ENCODE results near the gene RAB8B.
"Not testable (repeated sequence)": the region's sequence is repeated elsewhere in the genome, so short reads cannot be mapped to it uniquely, and the experiment has no call there.

The RAB8B gene

GRCh38 chr15:63210151-63211091, 21.0 kb downstream of the RAB8B start:
- no peak for DNase-seq

DNA sequence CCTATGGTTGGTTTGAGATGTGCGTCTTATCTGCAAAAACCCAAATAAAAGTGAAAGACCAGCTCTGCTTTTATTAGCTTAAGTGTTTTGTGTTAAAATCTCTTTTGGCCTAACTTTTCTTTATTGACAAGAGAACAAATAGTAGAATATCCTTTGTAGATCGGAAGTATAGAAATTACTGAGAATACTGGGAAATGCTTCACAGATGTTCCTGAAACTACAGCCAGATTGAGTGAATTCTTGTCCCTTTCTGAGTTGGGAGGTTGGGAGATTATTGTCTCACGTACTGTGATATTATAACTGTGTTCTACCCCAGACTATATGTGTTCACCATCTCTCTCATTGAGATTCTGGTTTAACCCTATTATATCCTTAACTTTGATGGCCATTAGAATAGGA, 21.7 kb downstream of the RAB8B start:
- DNase-seq: no peak

DNA sequence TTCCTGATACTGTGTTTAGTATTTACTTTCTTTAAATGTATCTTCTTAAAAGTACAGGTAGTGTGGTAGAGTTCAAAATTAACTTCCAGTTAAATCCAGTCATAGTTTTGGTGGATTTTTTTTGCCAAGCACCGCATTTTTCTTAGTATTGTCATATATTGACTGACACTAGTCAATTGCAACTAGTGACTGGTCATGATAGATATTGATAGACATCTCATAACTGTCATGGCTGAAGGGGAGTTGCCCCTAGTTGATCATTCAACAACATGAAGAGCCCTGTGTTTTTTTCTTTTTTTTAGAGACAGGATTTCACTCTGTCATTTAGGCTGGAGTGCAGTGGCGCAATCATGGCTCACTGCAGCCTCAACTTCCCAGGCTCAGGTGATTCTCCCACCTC, 22.1 kb downstream of the RAB8B start:
- DNase-seq: no peak

GRCh38 chr15:63212050-63213004, 22.9 kb downstream of the RAB8B start:
- peak; percentile 21 for DNase-seq

DNA sequence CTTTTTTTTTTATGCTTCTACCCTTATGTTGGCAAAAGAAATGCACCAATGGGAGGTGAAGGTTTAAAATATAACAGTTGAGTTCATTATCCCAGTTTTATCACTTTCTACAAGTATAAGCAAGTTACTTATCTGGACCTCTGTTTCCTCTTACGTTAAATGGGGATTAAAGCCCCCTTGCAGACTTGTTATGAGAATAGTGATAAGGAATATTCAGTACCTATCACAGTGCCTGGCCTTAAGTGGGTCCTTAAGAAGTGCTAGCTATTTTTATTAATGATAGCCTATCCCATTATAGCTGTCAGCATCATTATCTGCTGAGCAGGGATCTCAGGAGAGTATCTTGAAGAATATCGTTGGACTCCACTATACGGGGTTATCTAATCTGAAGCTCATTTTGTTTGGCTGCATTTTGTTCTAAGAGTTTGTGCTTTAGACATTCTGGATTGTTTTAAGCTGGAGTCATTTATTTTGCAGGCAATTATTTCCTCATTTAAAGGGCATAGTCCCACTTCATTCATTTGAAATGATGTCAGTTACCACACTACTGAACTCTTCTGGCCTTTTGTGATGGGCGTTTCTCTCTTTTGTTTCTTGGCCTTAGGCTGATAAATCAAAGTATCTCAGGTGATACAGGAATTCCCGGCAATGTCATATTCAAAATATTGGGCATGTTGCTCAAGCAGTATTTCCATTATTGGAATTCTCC, 28.8 kb downstream of the RAB8B start:
- no peak for DNase-seq

GRCh38 chr15:63219196-63219710, 29.8 kb downstream of the RAB8B start:
- no peak for DNase-seq

DNA sequence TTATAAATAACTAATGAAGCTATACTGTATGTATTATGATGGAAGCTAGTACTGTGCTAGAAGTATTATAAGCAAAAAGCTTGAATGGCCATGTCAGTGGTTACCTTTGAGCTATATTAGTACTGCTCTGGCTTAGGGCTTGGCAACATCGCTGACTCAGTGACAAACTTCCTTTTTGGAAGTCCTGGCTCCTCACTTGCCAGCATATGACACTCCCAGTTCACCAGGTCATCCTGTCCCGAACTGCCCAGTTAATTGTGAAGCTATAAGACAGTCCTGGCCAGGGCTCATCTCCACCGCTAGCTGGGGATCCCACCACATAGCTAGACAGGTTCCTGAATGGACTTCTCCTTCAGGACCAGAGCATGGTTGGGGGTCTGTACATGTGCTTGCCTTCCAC, 31.9 kb downstream of the RAB8B start:
- DNase-seq: no peak

DNA sequence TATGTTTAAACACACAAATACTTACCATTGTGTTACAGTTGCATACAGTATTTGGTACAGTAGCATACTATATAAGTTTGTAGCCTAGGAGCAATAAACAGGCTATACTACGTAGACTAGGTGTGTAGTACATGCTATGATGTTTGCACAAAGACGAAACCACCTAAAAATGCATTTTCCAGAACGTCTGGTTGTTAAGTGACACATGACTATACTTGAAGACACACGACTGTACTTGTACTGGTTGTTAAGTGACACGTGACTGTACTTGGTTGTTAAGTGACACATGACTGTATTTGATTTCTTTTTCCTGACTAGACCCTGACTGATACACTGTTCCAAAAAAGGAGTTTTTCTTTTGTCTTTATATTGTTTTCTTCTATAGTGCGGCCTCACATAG, 34.1 kb downstream of the RAB8B start:
- DNase-seq: no peak

- no peak for DNase-seq
Measured at GRCh38 chr15:63225381-63225780, 36.0 kb downstream of the RAB8B start.

DNA sequence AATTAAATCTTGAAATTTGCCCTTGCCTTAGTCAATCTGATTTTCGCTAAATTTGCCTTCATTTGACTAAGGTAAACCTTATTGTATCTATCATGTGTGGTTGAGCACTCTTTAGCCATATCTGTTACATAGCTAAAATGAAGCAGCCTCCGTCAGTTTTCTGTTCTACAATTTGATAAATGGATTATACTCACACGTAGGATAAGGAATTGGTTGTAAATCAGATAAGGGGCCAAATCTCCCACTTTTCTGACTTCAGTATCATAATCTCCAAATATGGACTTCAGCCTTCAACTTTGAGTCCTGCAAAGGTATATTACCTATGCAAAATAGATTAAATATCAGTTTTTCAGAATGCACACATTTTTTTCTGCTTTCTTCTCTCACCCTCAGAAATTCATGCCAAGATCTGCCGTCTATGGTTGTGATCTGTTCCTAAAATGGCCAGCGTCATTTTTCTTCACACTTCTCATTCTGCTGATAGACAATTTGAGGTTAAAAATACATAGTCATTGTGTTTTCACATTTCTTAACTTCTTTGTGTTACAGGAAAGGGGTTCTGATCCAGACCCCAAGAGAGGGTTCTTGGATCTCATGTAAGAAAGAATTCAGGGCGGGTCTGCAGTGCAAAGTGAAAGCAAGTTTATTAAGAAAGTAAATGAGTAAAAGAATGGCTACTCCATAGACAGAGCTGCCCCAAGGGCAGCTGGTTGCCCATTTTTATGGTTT, 36.9 kb downstream of the RAB8B start:
- DNase-seq: no peak

DNA sequence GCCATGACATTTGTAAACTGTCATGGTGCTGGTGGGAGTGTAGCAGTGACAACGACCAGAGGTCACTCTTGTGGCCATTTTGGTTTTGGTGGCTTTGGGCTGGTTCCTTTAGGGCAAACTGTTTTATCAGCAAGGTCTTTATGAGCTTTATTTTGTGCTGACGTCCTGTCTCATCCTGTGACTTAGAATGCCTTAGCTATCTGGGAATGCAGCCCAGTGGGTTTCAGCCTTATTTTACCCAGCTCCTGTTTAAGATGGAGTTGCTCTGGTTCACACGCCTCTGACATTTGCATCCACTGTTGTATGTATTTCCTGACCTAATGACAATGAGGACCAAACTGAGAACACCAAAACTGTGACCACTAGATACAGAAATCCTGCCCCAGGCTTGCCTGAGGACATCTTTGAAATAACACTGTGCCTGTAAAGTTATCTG, 37.6 kb downstream of the RAB8B start:
- no peak for DNase-seq

- no peak for DNase-seq
Measured at GRCh38 chr15:63227689-63228088, 38.3 kb downstream of the RAB8B start.

GRCh38 chr15:63231206-63231605, 41.8 kb downstream of the RAB8B start:
- no peak for DNase-seq

DNA sequence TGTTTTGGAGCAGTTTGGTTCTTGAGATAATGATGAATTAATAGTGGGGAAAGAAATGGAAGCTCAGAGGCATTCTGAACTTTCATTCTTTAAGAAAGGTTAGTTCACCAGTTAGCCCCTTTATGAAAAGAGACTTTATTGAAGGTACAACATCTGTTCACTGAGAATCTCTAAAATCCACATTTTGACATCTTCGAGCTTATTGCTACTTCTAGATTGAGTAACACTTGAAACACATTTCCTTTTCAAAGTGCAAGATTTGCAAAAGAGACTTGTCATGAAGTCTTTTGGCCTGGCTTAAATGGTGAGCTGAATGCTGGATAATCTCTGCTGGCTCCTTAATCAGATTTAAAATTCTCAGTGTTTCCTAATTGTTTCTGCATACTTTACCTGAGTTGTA, 42.3 kb downstream of the RAB8B start:
- DNase-seq: no peak

DNA sequence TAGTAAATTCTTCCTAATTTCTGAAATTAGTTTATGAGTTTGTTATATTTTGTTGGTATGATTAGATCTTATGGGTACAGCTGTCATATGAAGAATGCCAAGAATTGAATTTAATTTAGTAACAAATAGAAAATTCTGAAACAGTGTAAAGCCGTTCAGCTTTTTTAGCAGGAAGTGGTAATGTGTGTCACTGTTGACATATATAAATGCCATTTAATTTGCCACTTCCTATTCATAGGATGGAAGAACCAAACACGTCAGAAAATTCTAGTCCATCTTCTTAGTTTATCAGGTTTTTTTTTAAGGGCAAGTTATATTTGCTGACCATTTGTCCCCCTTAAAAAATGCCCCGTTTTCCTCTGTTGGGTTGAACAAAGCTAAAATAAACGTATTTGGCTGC, 43.0 kb downstream of the RAB8B start:
- no peak for DNase-seq

- no peak for DNase-seq
Measured at GRCh38 chr15:63232943-63233342, 43.5 kb downstream of the RAB8B start.

GRCh38 chr15:63233667-63234423, 44.4 kb downstream of the RAB8B start:
- no peak for DNase-seq

GRCh38 chr15:63234451-63234870, 45.1 kb downstream of the RAB8B start:
- no peak for DNase-seq

DNA sequence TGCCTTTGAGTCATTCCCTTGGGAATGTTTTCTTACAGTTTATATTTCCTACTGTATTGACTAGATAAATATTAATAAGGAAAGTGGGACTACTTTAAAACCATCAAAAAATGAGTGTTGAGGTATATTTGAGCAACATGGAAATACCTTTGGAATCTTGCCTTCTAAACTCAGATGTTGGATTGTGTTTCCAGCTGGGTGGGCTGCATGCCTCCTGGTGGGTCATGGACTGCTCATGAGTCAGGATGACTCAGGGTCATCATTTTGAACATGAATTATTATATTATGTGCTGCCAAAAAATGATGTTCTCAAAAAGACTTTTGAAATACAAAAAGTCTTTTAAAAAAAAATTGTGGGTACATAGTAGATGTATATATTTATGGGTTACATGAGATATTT, 46.9 kb downstream of the RAB8B start:
- DNase-seq: no peak

- DNase-seq: not testable (repeated sequence)
Measured at GRCh38 chr15:63237086-63237485, 47.7 kb downstream of the RAB8B start.

- DNase-seq: no peak
Measured at GRCh38 chr15:63238171-63238570, 48.8 kb downstream of the RAB8B start.
